ENCODE results near the gene TANGO2. TPM values are rescaled to one million over a fixed set of nuclear protein-coding genes. Genes with fewer than 3 reads are reported as not detected.

Gene TANGO2
- total RNA-seq, 2 donors from 2014 or later, result 10.5 to 19.7 TPM

- TF ChIP-seq POLR2A (IDR thresholded peaks at IDR 0.05), result no peak
- TF ChIP-seq, protein P1, sequence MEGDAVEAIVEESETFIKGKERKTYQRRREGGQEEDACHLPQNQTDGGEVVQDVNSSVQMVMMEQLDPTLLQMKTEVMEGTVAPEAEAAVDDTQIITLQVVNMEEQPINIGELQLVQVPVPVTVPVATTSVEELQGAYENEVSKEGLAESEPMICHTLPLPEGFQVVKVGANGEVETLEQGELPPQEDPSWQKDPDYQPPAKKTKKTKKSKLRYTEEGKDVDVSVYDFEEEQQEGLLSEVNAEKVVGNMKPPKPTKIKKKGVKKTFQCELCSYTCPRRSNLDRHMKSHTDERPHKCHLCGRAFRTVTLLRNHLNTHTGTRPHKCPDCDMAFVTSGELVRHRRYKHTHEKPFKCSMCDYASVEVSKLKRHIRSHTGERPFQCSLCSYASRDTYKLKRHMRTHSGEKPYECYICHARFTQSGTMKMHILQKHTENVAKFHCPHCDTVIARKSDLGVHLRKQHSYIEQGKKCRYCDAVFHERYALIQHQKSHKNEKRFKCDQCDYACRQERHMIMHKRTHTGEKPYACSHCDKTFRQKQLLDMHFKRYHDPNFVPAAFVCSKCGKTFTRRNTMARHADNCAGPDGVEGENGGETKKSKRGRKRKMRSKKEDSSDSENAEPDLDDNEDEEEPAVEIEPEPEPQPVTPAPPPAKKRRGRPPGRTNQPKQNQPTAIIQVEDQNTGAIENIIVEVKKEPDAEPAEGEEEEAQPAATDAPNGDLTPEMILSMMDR (IDR thresholded peaks at IDR 0.05), result no peak
- intact Hi-C loops (cut with DNase I), result no loop called here
- 0% methylated on average over 1 to 33 of the region's 34 CpGs for WGBS, 2 donors
- H3K9me3 ChIP-seq, result no peaks in the 10 kb centered on the region
- ATAC-seq (peak; percentile 63), DNase-seq (peak; percentile 51 to 70 (median 54))
- peak overlapping the region; percentile 5 to 58 for H3K4me3 ChIP-seq
- H3K27me3 ChIP-seq, result no peaks in the 10 kb centered on the region
- peaks cover 52% of the 10 kb centered on the region for H3K4me1 ChIP-seq
- peak overlapping the region; percentile 72 to 91 (median 84) for H3K27ac ChIP-seq
- no peaks in the 10 kb centered on the region for H3K36me3 ChIP-seq (replicated peaks in 1 of 2; ENCODE audit: insufficient read depth in 1 of 2, low read depth in 2 of 2)
These were observed 59.5 kb downstream of the TANGO2 start for GRCh38 chr22:20080445-20080775.

DNA sequence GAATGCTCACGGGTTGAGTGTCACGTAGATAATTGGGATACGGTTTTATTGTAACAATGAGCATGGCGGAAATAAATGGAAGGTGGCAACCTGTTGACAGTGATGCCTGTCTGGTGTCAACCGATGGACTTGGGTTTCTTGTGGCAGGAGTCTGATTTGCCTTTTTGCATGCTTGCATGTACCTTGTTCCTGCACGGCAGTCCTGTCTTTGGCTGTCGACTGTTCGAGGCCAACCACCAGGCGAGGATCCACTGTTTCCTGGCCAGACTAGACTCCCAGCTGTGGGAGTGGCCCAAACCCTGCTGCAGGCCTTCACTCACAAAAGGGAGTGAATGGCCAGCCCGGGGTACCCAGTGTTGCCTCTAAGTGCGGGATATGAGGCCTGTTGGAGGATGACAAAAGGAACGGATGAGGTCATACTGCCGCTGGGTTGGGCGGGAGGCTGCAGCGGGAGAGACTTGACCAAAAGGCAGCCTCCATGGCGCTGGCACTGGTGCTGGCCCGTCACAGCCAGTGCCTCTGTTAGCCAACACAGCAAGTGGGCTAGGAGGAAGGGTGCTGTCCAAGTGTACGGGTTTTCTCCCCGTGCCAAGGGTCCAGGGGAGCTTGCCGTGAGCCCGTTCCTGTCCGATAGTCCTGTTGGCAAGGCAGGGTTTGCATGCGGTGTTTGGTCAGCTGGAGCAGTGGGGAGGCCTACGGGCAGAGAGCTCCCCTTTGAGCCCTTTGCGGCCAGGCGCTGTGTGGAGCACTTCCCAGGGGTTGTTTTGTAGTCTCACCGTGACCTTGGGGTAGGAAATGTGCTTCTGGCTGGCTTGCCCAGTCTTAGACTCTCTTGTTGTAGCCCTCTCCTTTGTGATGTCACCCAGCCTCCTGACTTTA, 60.1 kb downstream of the TANGO2 start:
- peaks cover 52% of the 10 kb centered on the region for H3K4me1 ChIP-seq
- H3K27ac ChIP-seq, result peak overlapping the region; percentile 72 to 91 (median 84)
- no peaks in the 10 kb centered on the region for H3K27me3 ChIP-seq
- ATAC-seq (peak; percentile 6), DNase-seq (peak; percentile 47 to 51 (median 48))
- H3K36me3 ChIP-seq (replicated peaks in 1 of 2; ENCODE audit: insufficient read depth in 1 of 2, low read depth in 2 of 2), result peaks cover 0 to 2% of the 10 kb centered on the region in 2 donors
- TF ChIP-seq POLR2A (IDR thresholded peaks at IDR 0.05), result peak in 1 of 3 donors; percentile 21
- TF ChIP-seq, protein P1 (IDR thresholded peaks at IDR 0.05), result no peak
- peak overlapping the region; percentile 5 to 58 for H3K4me3 ChIP-seq
- 5 to 8% methylated on average over 14 to 27 of the region's 27 CpGs for WGBS, 2 donors
- intact Hi-C loops (cut with DNase I), result no loop called here
- no peaks in the 10 kb centered on the region for H3K9me3 ChIP-seq

GRCh38 chr22:20083157-20083890, 62.4 kb downstream of the TANGO2 start:
- TF ChIP-seq, protein P1 (IDR thresholded peaks at IDR 0.05), result no peak
- no peak for TF ChIP-seq POLR2A (IDR thresholded peaks at IDR 0.05)
- no peak for ATAC-seq
- Histone ChIP-seq H3K4me1 (peaks cover 52% of the 10 kb centered on the region), H3K27me3 (no peaks in the 10 kb centered on the region), H3K36me3 (replicated peaks in 1 of 2; ENCODE audit: insufficient read depth in 1 of 2, low read depth in 2 of 2) (peaks cover 9 to 15% of the 10 kb centered on the region in 2 donors), H3K9me3 (no peaks in the 10 kb centered on the region), H3K4me3 (no peak overlapping the region), H3K27ac (no peak overlapping the region)
- WGBS, 2 donors, result 81 to 87% methylated on average over 10 of the region's 10 CpGs
- intact Hi-C loops (cut with DNase I), result no loop called here
- DNase-seq, result no peak

DNA sequence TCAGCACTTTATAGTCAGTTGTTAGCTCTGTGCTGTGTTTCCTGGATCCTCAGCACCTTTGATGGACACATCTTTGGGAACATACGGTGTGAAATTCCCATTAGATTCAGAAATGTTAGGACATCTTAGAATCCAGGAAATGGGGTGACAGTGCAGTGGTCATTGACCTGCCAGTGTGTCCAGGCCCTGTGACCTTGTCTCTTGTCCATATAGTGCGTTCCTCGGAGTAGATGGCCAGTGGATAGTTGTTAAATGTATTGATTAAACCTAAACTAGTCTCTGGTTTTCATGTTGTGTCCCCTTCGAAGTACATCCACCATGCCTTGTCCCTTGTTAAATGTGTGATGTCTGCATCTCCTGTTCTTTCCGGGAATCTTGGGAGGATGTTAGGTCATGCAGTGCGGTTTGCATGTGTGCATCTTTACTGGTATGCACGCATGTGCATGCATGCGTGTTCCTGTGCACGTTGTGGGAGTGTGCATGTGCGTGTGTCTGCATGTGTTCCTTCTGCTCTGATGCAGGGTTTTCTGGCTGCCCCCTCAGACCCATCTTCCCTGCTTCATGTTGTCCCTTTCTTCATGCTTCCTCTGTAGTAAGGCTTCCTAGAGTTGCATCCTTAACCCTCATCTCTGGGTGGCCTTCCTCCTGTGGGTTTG, 63.1 kb downstream of the TANGO2 start:
- no peak for TF ChIP-seq POLR2A (IDR thresholded peaks at IDR 0.05)
- TF ChIP-seq, protein P1 (IDR thresholded peaks at IDR 0.05), result no peak

More for the DNA sequence above, 63.1 kb downstream of the TANGO2 start:
- no peak for ATAC-seq
- 76 to 77% methylated on average over 10 of the region's 10 CpGs for WGBS, 2 donors
- Histone ChIP-seq H3K27ac (no peak overlapping the region), H3K4me1 (peaks cover 50% of the 10 kb centered on the region), H3K27me3 (no peaks in the 10 kb centered on the region), H3K9me3 (no peaks in the 10 kb centered on the region), H3K36me3 (replicated peaks in 1 of 2; ENCODE audit: insufficient read depth in 1 of 2, low read depth in 2 of 2) (peaks cover 9 to 17% of the 10 kb centered on the region in 2 donors), H3K4me3 (no peak overlapping the region)
- DNase-seq, result no peak
- intact Hi-C loops (cut with DNase I), result no loop called here

All from body of pancreas (tissue), 4 donors.